Progenitor cell of endocrine pancreas (in vitro differentiated cells): ENCODE results near the gene BMP2K. TPM values are rescaled to one million over a fixed set of nuclear protein-coding genes. Genes with fewer than 3 reads are reported as not detected.

Source experiments
- DNase-seq: peaks from one replicate; pipeline ENCODE4 v3.0.0; 2021; ENCODE audit warnings: low spot score; ENCODE audit not compliant: unreplicated experiment
- H3K27ac Mint-ChIP-seq: 2 replicates; pipeline ENCODE4 v1.8.0; 2021; ENCODE audit warnings: mild to moderate bottlenecking, moderate library complexity, mixed read lengths
- H3K27me3 Mint-ChIP-seq: 2 replicates; pipeline ENCODE4 v1.8.0; 2021; ENCODE audit warnings: mixed read lengths
- H3K36me3 Mint-ChIP-seq: 2 replicates; pipeline ENCODE4 v1.8.0; 2022; ENCODE audit warnings: mixed read lengths; ENCODE audit not compliant: insufficient read depth
- H3K4me1 Mint-ChIP-seq: 2 replicates; pipeline ENCODE4 v1.8.0; 2021; ENCODE audit warnings: low read depth, mixed read lengths
- H3K4me3 Mint-ChIP-seq: 2 replicates; pipeline ENCODE4 v1.8.0; 2021; ENCODE audit warnings: low read depth, mild to moderate bottlenecking, moderate library complexity, mixed read lengths
- H3K9me3 Mint-ChIP-seq: 2 replicates; pipeline ENCODE4 v1.8.0; 2021; ENCODE audit warnings: low read depth, mixed read lengths
- CTCF ChIP-seq: fragments of 200-600 bp; sonication (generic); IDR thresholded peaks from one replicate; pipeline ENCODE4 v1.5.0; 2021; ENCODE audit warnings: antibody characterized with exemption, mild to moderate bottlenecking; ENCODE audit not compliant: unreplicated experiment
- total RNA-seq: library from RNA; stranded (reverse); gene quantifications from 2 replicates; pipeline ENCODE4 v1.2.1, GENCODE V29; 2021

The BMP2K gene
- total RNA-seq, 1 donor from 2014 or later = 32.5 TPM

GRCh38 chr4:78749258-78749971, 26.7 kb upstream of the BMP2K start:
- H3K9me3 Mint-ChIP-seq = no peaks in the 10 kb centered on the region
- H3K4me3 Mint-ChIP-seq = no peak overlapping the region
- no peaks in the 10 kb centered on the region for H3K36me3 Mint-ChIP-seq
- TF ChIP-seq CTCF = no peak
- H3K27me3 Mint-ChIP-seq = no peaks in the 10 kb centered on the region
- DNase-seq = no peak
- no peak overlapping the region for H3K27ac Mint-ChIP-seq
- peaks cover 8% of the 10 kb centered on the region for H3K4me1 Mint-ChIP-seq

GRCh38 chr4:78749972-78750727, 26.0 kb upstream of the BMP2K start:
- TF ChIP-seq CTCF = no peak
- H3K4me1 Mint-ChIP-seq = peaks cover 8% of the 10 kb centered on the region
- no peak for DNase-seq
- no peaks in the 10 kb centered on the region for H3K27me3 Mint-ChIP-seq
- H3K27ac Mint-ChIP-seq = no peak overlapping the region
- H3K9me3 Mint-ChIP-seq = no peaks in the 10 kb centered on the region
- H3K4me3 Mint-ChIP-seq = no peak overlapping the region
- no peaks in the 10 kb centered on the region for H3K36me3 Mint-ChIP-seq

- Mint-ChIP-seq H3K4me3 (no peak overlapping the region), H3K27ac (no peak overlapping the region), H3K36me3 (no peaks in the 10 kb centered on the region), H3K9me3 (no peaks in the 10 kb centered on the region), H3K27me3 (no peaks in the 10 kb centered on the region), H3K4me1 (peaks cover 8% of the 10 kb centered on the region)
- TF ChIP-seq CTCF = no peak
- no peak for DNase-seq
Observed at GRCh38 chr4:78753091-78753490, 23.1 kb upstream of the BMP2K start.

GRCh38 chr4:78754872-78755271, 21.3 kb upstream of the BMP2K start:
- no peak overlapping the region for H3K4me3 Mint-ChIP-seq
- no peak for TF ChIP-seq CTCF
- peaks cover 8% of the 10 kb centered on the region for H3K4me1 Mint-ChIP-seq
- no peaks in the 10 kb centered on the region for H3K9me3 Mint-ChIP-seq
- no peaks in the 10 kb centered on the region for H3K27me3 Mint-ChIP-seq
- H3K27ac Mint-ChIP-seq = no peak overlapping the region
- DNase-seq = no peak
- no peaks in the 10 kb centered on the region for H3K36me3 Mint-ChIP-seq

- no peak for DNase-seq
- Mint-ChIP-seq H3K27ac (no peak overlapping the region), H3K9me3 (no peaks in the 10 kb centered on the region), H3K4me3 (no peak overlapping the region), H3K27me3 (no peaks in the 10 kb centered on the region), H3K36me3 (no peaks in the 10 kb centered on the region), H3K4me1 (peaks cover 8% of the 10 kb centered on the region)
- TF ChIP-seq CTCF = no peak
Observed at GRCh38 chr4:78756137-78756536, 20.0 kb upstream of the BMP2K start.
